ENCODE results near the gene RERE.

The RERE gene

DNA sequence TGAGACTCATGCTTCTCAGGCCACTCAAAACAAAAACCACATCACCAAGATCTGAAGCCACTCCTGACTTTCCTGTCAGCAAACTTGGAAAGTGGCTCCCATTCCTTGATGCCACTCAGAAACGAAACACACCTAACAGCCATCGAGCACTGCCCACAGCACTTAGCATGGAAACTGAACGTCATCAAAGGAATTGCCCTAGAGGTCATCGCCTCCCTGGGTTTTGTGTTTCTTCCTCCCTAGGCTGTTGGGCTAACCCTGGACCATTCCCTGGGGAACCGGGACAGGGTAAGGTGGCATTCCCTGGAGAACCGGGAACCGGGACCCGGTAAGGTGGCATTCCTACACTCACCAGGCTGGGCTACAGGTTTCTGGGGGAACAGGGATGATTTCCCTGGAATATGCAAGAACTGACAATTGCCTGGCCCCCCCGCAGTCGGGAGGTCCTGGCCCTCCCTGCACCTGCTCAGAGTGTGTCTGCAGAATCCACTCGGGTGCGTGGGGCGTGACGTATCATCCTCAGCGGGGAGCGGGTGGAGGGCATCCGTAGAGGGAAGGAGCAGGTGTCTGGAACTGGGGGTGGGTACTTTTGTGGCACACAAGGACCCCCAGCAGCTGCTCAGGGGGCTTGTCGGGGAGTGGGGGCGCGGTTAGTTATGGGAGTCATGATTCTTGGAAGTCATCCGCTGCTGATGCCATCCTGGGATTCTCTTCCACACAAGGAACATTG, 469.2 kb downstream of the RERE start:
- Histone ChIP-seq H2AK5ac (ENCODE audit: low read length) (peak overlapping the region; percentile 76), H3K9me3 (ENCODE audit: insufficient read depth, low read depth, low read length) (no peaks in the 10 kb centered on the region), H3K79me1 (ENCODE audit: low read length) (peaks cover 21% of the 10 kb centered on the region), H3K36me3 (ENCODE audit: control insufficient read depth in 1 of 2, insufficient read depth in 2 of 2, low read length in 2 of 2) (peaks cover 5 to 14% of the 10 kb centered on the region in 2 experiments), H3K27me3 (ENCODE audit: insufficient read depth, low read length) (no peaks in the 10 kb centered on the region), H4K91ac (ENCODE audit: low read depth, low read length) (peak overlapping the region; percentile 85), H2AFZ (ENCODE audit: insufficient read depth, low read length, poor library complexity) (no peak overlapping the region), H2BK12ac (ENCODE audit: low read length) (peak overlapping the region; percentile 68), H3K18ac (ENCODE audit: low read length) (peak overlapping the region; percentile 73), H3K9ac (ENCODE audit: low read length) (no peak overlapping the region), H3K4me1 (ENCODE audit: control insufficient read depth in 1 of 2, insufficient read depth in 2 of 2, low read length in 2 of 2) (peaks cover 19 to 21% of the 10 kb centered on the region in 2 experiments), H3K4me3 (ENCODE audit: low read depth, low read length) (no peak overlapping the region), H3K4me2 (ENCODE audit: low read length) (no peak overlapping the region), H3K23ac (ENCODE audit: low read length) (no peak overlapping the region), H3K27ac (ENCODE audit: low read depth, low read length) (peak overlapping the region; percentile 35), H3K14ac (ENCODE audit: low read length) (peak overlapping the region; percentile 67), H3K79me2 (ENCODE audit: control insufficient read depth, insufficient read depth, low read length, poor library complexity) (no peaks in the 10 kb centered on the region), H2BK5ac (ENCODE audit: low read depth, low read length, poor library complexity) (peak overlapping the region; percentile 25), H3K4ac (ENCODE audit: low read depth, low read length) (peak overlapping the region; percentile 41), H4K8ac (ENCODE audit: low read depth, low read length) (peak overlapping the region; percentile 43), H2BK120ac (ENCODE audit: insufficient read depth, low read length, poor library complexity) (peak overlapping the region; percentile 83), H4K12ac (ENCODE audit: low read depth, low read length) (no peak overlapping the region)
- WGBS (ENCODE audit: extremely low coverage, insufficient coverage, insufficient read length) = no CpG with 5 or more reads among the region's 21 CpGs
- DNase-seq = peak; percentile 52 to 71

DNA sequence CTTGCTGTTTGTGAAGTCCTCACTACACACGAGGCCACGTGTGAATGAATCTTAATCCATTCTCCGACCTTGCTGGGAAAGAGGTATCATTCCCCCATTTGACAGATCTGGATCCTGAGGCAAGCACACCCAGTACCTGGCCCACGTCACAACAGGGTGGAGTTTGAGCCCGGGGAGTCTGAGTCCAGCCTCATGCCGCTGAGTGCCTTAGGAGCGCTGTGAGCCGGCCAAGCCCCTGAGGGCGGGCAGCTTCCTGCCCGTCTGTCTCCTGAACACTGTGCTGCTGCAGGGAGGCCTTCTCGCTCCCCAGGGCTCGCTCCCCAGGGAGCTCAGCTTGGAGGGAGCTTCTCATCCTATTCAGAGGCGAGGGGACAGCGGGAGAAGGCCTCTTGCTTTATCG, 469.8 kb downstream of the RERE start:
- Histone ChIP-seq H2AFZ (ENCODE audit: insufficient read depth, low read length, poor library complexity) (no peak overlapping the region), H4K12ac (ENCODE audit: low read depth, low read length) (no peak overlapping the region), H3K9me3 (ENCODE audit: insufficient read depth, low read depth, low read length) (no peaks in the 10 kb centered on the region), H2BK5ac (ENCODE audit: low read depth, low read length, poor library complexity) (peak overlapping the region; percentile 25), H3K9ac (ENCODE audit: low read length) (no peak overlapping the region), H4K8ac (ENCODE audit: low read depth, low read length) (peak overlapping the region; percentile 8), H3K14ac (ENCODE audit: low read length) (no peak overlapping the region), H3K18ac (ENCODE audit: low read length) (peak overlapping the region; percentile 73), H3K79me2 (ENCODE audit: control insufficient read depth, insufficient read depth, low read length, poor library complexity) (no peaks in the 10 kb centered on the region), H3K4ac (ENCODE audit: low read depth, low read length) (no peak overlapping the region), H3K4me3 (ENCODE audit: low read depth, low read length) (no peak overlapping the region), H3K36me3 (ENCODE audit: control insufficient read depth in 1 of 2, insufficient read depth in 2 of 2, low read length in 2 of 2) (peaks cover 4 to 9% of the 10 kb centered on the region in 2 experiments), H3K27me3 (ENCODE audit: insufficient read depth, low read length) (no peaks in the 10 kb centered on the region), H3K79me1 (ENCODE audit: low read length) (peaks cover 24% of the 10 kb centered on the region), H3K23ac (ENCODE audit: low read length) (no peak overlapping the region), H2BK120ac (ENCODE audit: insufficient read depth, low read length, poor library complexity) (peak overlapping the region; percentile 83), H2BK12ac (ENCODE audit: low read length) (peak overlapping the region; percentile 68), H2AK5ac (ENCODE audit: low read length) (peak overlapping the region; percentile 76), H3K27ac (ENCODE audit: low read depth, low read length) (peak overlapping the region; percentile 35), H3K4me2 (ENCODE audit: low read length) (no peak overlapping the region), H3K4me1 (ENCODE audit: control insufficient read depth in 1 of 2, insufficient read depth in 2 of 2, low read length in 2 of 2) (peaks cover 21 to 23% of the 10 kb centered on the region in 2 experiments), H4K91ac (ENCODE audit: low read depth, low read length) (peak overlapping the region; percentile 85)
- no CpG with 5 or more reads among the region's 15 CpGs for whole genome bisulfite sequencing (ENCODE audit: extremely low coverage, insufficient coverage, insufficient read length)
- DNase-seq = peak; percentile 79 to 84

DNA sequence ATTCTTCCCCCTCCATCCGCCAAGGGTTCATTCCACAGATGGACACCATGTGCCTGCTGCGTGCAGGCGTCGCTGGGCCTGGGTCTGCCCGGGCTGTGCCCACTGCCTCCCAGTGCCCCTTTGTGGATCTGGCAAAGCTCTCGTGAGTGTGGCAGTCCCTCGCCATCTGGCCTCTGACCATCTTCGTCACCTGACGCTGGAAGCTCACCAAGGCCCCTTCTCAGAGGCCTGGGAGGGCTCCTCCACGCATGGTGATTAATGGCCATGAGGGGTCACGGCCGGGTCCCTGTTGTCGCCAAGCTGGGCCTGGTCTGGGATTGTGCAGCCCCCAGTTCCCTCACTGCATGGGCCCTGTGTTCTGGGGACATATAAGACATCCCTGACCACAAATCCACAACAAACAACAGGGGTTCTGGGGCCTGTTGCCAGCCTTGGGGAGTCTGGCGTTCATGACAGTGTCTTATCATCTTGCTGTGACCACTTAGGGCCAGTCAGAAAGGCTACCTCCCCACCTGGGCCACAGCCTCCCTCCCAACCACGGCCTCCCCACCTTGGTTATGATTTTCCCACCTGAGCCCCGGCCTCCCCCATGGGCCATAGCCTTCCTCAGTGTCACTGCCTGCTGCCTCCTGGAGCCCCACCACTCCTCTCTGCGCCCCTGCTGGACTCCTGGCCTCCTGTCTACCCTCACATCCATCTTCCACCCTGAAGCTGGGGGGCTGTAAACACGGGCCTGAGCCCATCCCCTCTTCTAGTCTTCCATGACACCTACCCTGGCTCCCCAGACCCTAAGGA, 471.6 kb downstream of the RERE start:
- Histone ChIP-seq H3K4me1 (ENCODE audit: control insufficient read depth in 1 of 2, insufficient read depth in 2 of 2, low read length in 2 of 2) (peaks cover 21 to 23% of the 10 kb centered on the region in 2 experiments), H3K9me3 (ENCODE audit: insufficient read depth, low read depth, low read length) (no peaks in the 10 kb centered on the region), H3K36me3 (ENCODE audit: control insufficient read depth in 1 of 2, insufficient read depth in 2 of 2, low read length in 2 of 2) (peaks cover 0 to 3% of the 10 kb centered on the region in 2 experiments), H2AFZ (ENCODE audit: insufficient read depth, low read length, poor library complexity) (no peak overlapping the region), H2BK12ac (ENCODE audit: low read length) (peak overlapping the region; percentile 7), H3K27ac (ENCODE audit: low read depth, low read length) (no peak overlapping the region), H3K79me2 (ENCODE audit: control insufficient read depth, insufficient read depth, low read length, poor library complexity) (no peaks in the 10 kb centered on the region), H3K14ac (ENCODE audit: low read length) (no peak overlapping the region), H3K23ac (ENCODE audit: low read length) (no peak overlapping the region), H2BK5ac (ENCODE audit: low read depth, low read length, poor library complexity) (no peak overlapping the region), H2AK5ac (ENCODE audit: low read length) (peak overlapping the region; percentile 6), H3K9ac (ENCODE audit: low read length) (no peak overlapping the region), H3K18ac (ENCODE audit: low read length) (no peak overlapping the region), H4K91ac (ENCODE audit: low read depth, low read length) (peak overlapping the region; percentile 10), H4K12ac (ENCODE audit: low read depth, low read length) (no peak overlapping the region), H3K4me3 (ENCODE audit: low read depth, low read length) (no peak overlapping the region), H3K79me1 (ENCODE audit: low read length) (peaks cover 24% of the 10 kb centered on the region), H3K4ac (ENCODE audit: low read depth, low read length) (no peak overlapping the region), H4K8ac (ENCODE audit: low read depth, low read length) (no peak overlapping the region), H3K4me2 (ENCODE audit: low read length) (no peak overlapping the region), H2BK120ac (ENCODE audit: insufficient read depth, low read length, poor library complexity) (no peak overlapping the region), H3K27me3 (ENCODE audit: insufficient read depth, low read length) (no peaks in the 10 kb centered on the region)
- WGBS (ENCODE audit: extremely low coverage, insufficient coverage, insufficient read length) = no CpG with 5 or more reads among the region's 18 CpGs
- DNase-seq = no peak

DNA sequence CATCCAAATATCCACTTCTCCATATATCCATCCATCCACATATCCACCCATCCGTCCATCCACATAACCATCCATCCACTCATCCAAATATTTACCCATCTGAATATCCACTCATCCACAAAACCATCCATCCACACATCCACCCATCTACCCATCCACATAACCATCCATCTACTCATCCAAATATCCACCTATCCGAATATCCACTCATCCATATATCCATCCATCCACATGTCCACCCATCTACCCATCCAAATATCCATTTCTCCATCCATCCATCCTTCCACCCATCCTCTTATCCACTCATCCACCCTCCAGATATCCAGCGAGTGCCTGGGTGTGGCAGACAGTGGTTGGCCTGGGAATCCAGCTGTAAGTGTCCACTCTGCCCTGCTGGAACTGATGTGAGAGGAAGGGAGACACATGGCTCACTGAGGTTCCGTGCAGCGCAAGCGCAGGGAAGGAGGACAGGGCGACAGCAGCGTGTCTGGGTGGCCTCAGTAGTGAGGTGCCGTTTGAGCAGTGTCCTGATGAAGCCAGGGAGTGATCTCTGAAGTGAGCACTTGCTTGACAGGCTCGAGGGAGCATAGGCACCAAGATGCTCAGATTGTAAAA, 472.4 kb downstream of the RERE start:
- Histone ChIP-seq H3K4ac (ENCODE audit: low read depth, low read length) (no peak overlapping the region), H3K36me3 (ENCODE audit: control insufficient read depth in 1 of 2, insufficient read depth in 2 of 2, low read length in 2 of 2) (peaks cover 0 to 3% of the 10 kb centered on the region in 2 experiments), H3K4me2 (ENCODE audit: low read length) (no peak overlapping the region), H3K27me3 (ENCODE audit: insufficient read depth, low read length) (no peaks in the 10 kb centered on the region), H2BK12ac (ENCODE audit: low read length) (no peak overlapping the region), H2AK5ac (ENCODE audit: low read length) (no peak overlapping the region), H3K79me1 (ENCODE audit: low read length) (peaks cover 24% of the 10 kb centered on the region), H4K91ac (ENCODE audit: low read depth, low read length) (no peak overlapping the region), H2BK120ac (ENCODE audit: insufficient read depth, low read length, poor library complexity) (no peak overlapping the region), H3K14ac (ENCODE audit: low read length) (no peak overlapping the region), H4K8ac (ENCODE audit: low read depth, low read length) (no peak overlapping the region), H3K9me3 (ENCODE audit: insufficient read depth, low read depth, low read length) (no peaks in the 10 kb centered on the region), H4K12ac (ENCODE audit: low read depth, low read length) (no peak overlapping the region), H3K18ac (ENCODE audit: low read length) (no peak overlapping the region), H2BK5ac (ENCODE audit: low read depth, low read length, poor library complexity) (no peak overlapping the region), H3K4me1 (ENCODE audit: control insufficient read depth in 1 of 2, insufficient read depth in 2 of 2, low read length in 2 of 2) (peaks cover 21 to 23% of the 10 kb centered on the region in 2 experiments), H3K9ac (ENCODE audit: low read length) (no peak overlapping the region), H2AFZ (ENCODE audit: insufficient read depth, low read length, poor library complexity) (no peak overlapping the region), H3K4me3 (ENCODE audit: low read depth, low read length) (no peak overlapping the region), H3K79me2 (ENCODE audit: control insufficient read depth, insufficient read depth, low read length, poor library complexity) (no peaks in the 10 kb centered on the region), H3K27ac (ENCODE audit: low read depth, low read length) (no peak overlapping the region), H3K23ac (ENCODE audit: low read length) (no peak overlapping the region)
- no peak for DNase-seq
- 100% methylated on average over 2 of the region's 10 CpGs for WGBS (ENCODE audit: extremely low coverage, insufficient coverage, insufficient read length)
